ENCODE results near the gene HCK. TPM values are rescaled to one million over a fixed set of nuclear protein-coding genes. Genes with fewer than 3 reads are reported as not detected.
A peak's percentile ranks its signal among the peaks of the same experiment; 100 is the strongest.

The HCK gene
- total RNA-seq, 1 experiment from 2014 or later: not detected

- no peak overlapping the region for H3K4me2 ChIP-seq (ENCODE audit: low read length)
- no peak overlapping the region for H3K27ac ChIP-seq (ENCODE audit: low read length)
- ChIA-PET CTCF (no interaction called here), POLR2A (ENCODE audit: unreplicated experiment) (no interaction called here)
- no peaks in the 10 kb centered on the region for H3K79me2 ChIP-seq (ENCODE audit: low read length)
- intact Hi-C loops (cut with micrococcal nuclease): no loop called here
- no peaks in the 10 kb centered on the region for H3K4me1 ChIP-seq (ENCODE audit: insufficient read depth, low read length)
- no peak for DNase-seq
- H3F3A ChIP-seq (ENCODE audit: low read length, unreplicated experiment): no peaks in the 10 kb centered on the region
- H4K20me1 ChIP-seq (ENCODE audit: low read length): no peaks in the 10 kb centered on the region
- H3K9me2 ChIP-seq (replicated peaks; ENCODE audit: low read length): no peaks in the 10 kb centered on the region
- TF ChIP-seq EZH2 (IDR thresholded peaks at IDR 0.05; ENCODE audit: low read length, unreplicated experiment) (no peak), EZH2phosphoT487 (IDR thresholded peaks at IDR 0.05; ENCODE audit: borderline replicate concordance, low read length) (no peak)
- TF ChIP-seq, protein P1, sequence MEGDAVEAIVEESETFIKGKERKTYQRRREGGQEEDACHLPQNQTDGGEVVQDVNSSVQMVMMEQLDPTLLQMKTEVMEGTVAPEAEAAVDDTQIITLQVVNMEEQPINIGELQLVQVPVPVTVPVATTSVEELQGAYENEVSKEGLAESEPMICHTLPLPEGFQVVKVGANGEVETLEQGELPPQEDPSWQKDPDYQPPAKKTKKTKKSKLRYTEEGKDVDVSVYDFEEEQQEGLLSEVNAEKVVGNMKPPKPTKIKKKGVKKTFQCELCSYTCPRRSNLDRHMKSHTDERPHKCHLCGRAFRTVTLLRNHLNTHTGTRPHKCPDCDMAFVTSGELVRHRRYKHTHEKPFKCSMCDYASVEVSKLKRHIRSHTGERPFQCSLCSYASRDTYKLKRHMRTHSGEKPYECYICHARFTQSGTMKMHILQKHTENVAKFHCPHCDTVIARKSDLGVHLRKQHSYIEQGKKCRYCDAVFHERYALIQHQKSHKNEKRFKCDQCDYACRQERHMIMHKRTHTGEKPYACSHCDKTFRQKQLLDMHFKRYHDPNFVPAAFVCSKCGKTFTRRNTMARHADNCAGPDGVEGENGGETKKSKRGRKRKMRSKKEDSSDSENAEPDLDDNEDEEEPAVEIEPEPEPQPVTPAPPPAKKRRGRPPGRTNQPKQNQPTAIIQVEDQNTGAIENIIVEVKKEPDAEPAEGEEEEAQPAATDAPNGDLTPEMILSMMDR (conservative IDR thresholded peaks at IDR 0.05; ENCODE audit: low read depth, low read length): no peak
- H3K36me3 ChIP-seq (ENCODE audit: low read depth, low read length): no peaks in the 10 kb centered on the region
- peaks cover 54% of the 10 kb centered on the region for H3K27me3 ChIP-seq (ENCODE audit: low read length)
- H2AFZ ChIP-seq (ENCODE audit: low read length): no peak overlapping the region
- no peaks in the 10 kb centered on the region for H3K9me3 ChIP-seq (ENCODE audit: low read length)
- BruUV-seq (replicated peaks): no TSS peak
- ATAC-seq: no peak
- no peak overlapping the region for H3K9ac ChIP-seq (ENCODE audit: low read length)
- H3K4me3 ChIP-seq (ENCODE audit: low read length): no peak overlapping the region
Observed at GRCh38 chr20:32098786-32099185, 46.7 kb downstream of the HCK start.

- TF ChIP-seq, protein P1 (conservative IDR thresholded peaks at IDR 0.05; ENCODE audit: low read depth, low read length): no peak
- TF ChIP-seq EZH2 (IDR thresholded peaks at IDR 0.05; ENCODE audit: low read length, unreplicated experiment): no peak
- TF ChIP-seq EZH2phosphoT487 (IDR thresholded peaks at IDR 0.05; ENCODE audit: borderline replicate concordance, low read length): no peak
- Histone ChIP-seq H3K27ac (ENCODE audit: low read length) (no peak overlapping the region), H3K9me3 (ENCODE audit: low read length) (no peaks in the 10 kb centered on the region), H3K4me1 (ENCODE audit: insufficient read depth, low read length) (peaks cover 12% of the 10 kb centered on the region), H3K4me2 (ENCODE audit: low read length) (peak overlapping the region; percentile 98; the same call in 1 of the 2 replicates), H2AFZ (ENCODE audit: low read length) (peak overlapping the region; percentile 96), H3K4me3 (ENCODE audit: low read length) (peak overlapping the region; percentile 95), H3K79me2 (ENCODE audit: low read length) (peaks cover 44% of the 10 kb centered on the region), H3F3A (ENCODE audit: low read length, unreplicated experiment) (no peaks in the 10 kb centered on the region), H3K9me2 (replicated peaks; ENCODE audit: low read length) (no peaks in the 10 kb centered on the region), H3K9ac (ENCODE audit: low read length) (peak overlapping the region; percentile 97), H4K20me1 (ENCODE audit: low read length) (no peaks in the 10 kb centered on the region), H3K36me3 (ENCODE audit: low read depth, low read length) (no peaks in the 10 kb centered on the region), H3K27me3 (ENCODE audit: low read length) (peaks cover 9% of the 10 kb centered on the region; the same call in 1 of the 2 replicates)
- no TSS peak for BruUV-seq (replicated peaks)
- DNase-seq: no peak
- intact Hi-C loops (cut with micrococcal nuclease): no loop called here
- ChIA-PET POLR2A (ENCODE audit: unreplicated experiment) (interaction anchor here (0.7 kb wide), 1 partner anchor 17 kb away, joined by 4 read pairs; no protein-coding TSS in a partner anchor), CTCF (no interaction called here)
- ATAC-seq: no peak
Observed at GRCh38 chr20:32108814-32109391, 56.9 kb downstream of the HCK start.

All from PC-3 (cell line).